CD4-positive, alpha-beta T cell treated with Interleukin-4 for 4 hours (primary cell): ENCODE measurements around the gene BANP.
"Not testable (repeated sequence)": the region's sequence is repeated elsewhere in the genome, so short reads cannot be mapped to it uniquely, and the experiment has no call there.

Source experiments
- DNase-seq: peaks from one replicate; pipeline ENCODE4 v3.0.0-alpha.2; 2020

The BANP gene

DNA sequence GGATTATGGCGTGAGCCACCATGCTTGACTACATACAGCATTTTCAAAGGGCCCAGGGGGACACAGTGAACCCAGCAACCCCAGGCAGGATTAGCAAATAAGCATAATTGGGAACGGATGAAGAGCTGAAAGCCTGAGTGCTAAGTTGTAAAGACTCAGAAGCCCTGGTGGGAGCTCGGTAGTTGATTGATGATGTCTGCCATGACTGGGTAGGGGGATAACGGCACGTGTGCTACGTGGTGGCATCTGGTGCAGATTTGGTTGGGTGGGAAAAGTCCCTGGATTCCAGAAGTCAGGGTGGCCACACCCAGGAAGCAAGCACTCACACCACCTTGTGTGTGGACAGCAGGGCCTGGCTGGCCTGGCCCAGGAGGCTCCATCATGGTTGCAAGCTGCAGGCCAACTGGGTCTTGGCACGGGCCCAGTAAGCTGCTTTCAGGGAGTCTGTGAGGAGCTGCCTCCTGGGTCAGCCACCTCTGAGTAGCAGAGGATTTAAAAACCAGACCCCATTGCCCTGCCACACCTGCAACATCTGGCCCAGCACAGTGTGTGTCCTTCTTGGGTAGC is 154.4 kb downstream of the BANP start:
- not testable (repeated sequence) for DNase-seq

DNA sequence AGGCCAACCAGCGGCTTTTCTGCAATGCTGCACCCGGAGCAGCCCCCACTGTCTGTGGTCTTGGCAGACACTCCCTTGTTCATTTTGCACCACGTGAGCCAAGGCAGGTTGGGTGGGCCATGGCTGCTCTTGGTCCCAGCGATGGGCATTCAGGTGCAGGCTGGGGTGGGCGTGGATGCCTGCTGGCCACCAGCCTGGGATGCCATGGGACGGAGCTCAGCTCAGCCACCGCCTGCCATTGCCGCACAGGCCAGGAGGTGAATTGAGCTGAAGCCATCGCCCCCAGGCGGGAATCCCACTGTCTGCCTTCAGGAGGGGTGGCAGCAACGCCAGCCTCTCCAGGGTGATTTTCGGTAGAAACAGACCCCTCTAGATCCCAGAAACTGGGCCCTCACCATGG is 155.3 kb downstream of the BANP start:
- not testable (repeated sequence) for DNase-seq

DNA sequence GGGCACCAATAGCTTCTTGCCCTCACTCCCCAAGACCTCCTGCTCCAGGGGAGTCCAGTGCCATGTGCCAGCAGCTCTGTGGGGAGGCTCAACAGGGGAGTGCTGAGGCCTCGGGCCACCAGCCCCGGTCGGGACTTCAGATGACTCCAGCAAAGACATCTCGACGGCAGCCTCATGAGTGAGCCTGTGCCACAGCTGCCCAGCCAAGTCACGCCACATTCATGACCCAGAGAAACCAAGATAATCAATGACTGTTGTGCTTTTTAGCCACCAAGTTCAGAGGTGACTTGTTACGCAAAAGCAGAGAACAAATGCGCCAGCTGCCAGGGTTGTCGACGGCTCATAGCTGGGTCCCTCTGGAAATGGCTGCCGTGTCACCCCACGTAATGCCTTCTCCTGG is 157.5 kb downstream of the BANP start:
- DNase-seq = no peak

DNA sequence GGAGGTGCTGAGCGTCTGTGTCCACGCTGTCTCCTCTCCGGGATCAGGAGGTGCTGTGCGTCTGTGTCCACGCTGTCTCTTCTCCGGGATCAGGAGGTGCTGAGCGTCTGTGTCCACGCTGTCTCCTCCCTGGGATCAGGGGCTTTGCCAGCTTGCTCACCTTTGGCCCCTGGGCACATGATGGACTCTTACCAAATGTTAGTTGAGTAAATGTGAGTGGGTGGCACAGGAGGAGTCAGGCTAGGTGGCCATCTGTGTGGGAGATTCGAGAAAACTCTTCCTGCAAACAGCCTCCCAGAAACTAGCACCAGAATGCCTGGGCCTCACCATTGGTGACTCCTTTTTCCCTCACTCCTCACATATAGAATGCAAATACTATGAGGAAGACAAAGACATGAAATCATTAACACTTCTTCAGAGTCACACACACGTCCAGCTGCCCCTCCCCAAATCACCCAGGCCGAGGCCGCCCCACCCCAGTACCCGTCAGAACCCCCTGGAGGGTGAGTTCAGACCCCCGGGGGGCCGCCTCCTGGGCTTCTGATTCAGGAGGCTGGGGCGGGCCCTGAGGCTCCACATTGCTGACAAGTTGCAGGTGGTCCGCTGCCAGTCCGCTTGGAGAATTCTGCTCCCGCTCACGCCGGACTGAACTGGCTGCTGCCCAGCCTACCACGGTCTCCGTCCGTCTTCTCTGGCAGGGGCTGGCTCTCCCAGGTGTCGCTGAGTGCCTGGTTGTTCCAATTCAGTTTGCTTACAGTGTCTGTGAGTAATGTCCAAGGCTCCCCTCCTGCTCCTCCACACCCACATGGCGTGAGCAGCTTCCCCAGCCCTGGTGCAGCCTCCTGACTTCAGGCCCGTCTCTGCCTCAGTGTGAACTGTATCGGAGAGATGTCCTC is 158.7 kb downstream of the BANP start:
- DNase-seq = not testable (repeated sequence)

DNA sequence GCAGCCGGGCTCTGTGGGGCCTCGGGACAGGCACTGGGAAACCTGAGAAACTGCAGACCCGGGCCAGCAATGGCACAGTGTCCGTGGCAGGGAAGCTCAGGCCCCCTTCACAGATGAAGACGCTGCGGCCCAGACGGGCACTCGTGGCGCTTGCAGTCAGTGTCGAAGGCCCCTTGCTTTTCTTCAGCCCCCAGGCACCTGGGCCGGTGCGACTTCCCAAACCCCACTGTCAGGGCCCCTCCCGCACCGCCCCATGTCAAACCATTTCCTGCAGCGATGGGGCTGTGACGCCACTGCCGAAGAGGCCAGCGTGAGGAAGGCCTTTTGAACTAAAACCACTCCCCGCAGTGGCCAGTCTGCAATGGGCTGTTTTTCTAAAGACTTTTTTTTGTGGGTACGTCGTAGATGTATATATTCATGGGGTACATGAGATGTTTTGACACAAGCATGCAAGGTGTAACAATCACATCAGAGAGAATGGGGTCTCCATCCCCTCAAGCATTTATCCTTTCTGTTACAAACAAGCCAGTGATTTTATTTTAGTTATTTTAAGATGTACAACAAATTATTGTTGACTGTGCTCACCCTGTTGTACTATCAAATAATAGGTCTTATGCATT is 159.8 kb downstream of the BANP start:
- not testable (repeated sequence) for DNase-seq

DNA sequence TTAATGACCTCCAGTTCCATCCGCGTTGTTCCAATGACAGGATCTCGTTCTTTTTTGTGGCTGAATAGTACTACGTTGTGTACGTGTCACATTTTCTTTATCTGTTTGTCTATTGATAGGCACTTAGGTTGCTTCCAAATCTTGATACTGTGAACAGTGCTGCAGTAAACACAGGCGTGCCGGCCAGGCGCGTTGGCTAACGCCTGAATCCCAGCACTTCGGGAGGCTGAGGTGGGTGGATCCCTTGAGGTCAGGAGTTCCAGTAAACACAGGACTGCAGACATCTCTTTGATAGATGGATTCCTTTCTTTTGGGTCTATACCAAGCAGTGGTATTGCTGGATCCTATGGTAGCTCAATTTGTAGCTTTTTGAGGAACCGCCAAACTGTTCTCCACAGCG is 160.7 kb downstream of the BANP start:
- DNase-seq = not testable (repeated sequence)

DNA sequence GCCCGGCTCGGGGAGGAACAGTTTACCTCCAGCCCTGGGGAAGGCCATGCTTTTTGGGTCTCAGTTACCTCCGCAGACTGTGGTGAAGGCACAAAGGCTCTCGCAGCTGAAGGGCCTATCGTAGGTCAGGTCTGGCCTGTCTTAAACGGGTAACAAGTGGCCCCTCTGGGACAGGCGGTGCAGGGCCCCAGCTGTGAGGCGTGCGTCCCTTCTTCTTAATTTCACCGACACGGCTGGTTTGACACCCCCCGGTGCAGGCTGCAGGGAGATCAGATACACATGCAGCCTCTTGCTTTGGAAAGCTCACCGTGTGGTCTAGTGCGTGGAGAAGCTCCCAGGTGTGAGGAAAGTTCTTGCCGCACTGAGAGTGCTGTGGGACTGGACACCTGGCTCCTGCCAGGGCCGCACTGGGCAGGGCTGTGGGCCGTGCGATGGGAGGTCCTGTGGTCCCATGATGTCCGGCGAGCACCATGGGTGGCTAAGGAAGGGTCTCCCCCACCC is 162.4 kb downstream of the BANP start:
- DNase-seq = no peak

DNA sequence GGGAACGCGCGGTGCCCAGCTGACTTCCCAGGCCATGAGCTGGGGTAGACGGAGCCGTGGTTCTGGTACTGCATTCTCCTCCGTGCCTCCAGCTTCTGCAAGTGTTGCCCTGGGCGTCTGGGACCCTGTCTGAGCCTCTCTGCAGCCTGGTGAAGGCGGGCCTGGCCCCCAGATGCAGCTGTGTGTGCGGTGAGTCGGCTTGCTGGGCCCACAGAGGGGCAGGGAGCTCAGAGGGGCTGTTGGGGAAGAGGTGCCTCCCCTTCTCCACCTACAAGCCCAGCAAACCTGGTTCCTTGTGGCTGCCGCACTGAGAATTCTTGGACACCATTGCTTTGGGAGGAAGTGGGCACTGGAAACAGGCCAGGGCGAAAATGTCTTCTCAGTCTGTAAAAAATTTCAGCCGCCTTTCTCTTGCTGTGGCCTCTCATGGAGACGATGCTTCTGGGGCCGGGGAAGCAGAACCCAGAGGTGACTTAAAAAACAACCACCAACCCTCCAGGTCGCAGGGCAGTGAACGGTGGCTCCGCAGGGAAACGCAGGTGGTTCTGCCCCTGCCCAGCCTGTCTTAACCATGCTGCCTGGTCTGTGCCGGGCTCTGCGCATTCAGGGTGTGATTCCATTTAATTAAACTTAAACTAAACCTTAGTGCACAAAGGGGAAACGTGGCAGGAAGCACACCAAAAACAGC is 163.5 kb downstream of the BANP start:
- not testable (repeated sequence) for DNase-seq

DNA sequence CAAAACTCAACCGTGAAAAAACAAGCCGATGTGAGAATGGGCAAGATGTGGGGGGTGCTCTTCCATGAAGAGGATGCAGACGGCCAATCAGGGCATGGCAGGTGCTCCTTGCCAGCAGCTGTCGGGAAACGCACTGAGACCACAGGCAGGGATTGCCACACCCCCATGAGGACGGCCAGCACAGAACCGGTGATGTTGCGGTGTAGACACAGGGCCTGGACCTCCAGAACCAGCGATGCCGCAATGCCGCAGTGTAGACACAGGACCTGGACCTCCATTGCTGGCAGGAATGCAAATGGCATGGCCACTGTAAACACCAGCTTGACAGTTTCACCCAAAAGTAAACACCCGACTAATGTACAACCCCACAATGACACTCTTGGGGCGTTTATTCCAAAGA is 164.9 kb downstream of the BANP start:
- no peak for DNase-seq

DNA sequence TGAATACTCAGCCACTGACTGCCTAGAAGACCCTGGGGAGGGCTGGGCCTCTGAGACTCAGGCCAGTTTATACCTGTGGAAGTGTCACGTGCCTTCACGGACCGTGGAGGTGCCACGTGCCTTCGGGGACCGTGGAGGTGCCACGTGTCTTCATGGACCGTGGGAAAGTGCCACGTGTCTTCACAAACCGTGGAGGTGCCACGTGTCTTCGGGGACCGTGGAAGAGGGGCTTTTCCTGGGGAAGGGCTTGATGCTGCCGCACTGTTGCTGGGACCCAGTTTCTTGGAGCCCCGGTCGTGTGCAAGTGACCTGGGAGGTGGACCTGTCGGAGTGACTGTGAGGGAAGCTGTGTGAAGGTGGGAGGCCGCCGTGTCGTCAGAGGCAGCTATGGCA is 166.2 kb downstream of the BANP start:
- DNase-seq = no peak

DNA sequence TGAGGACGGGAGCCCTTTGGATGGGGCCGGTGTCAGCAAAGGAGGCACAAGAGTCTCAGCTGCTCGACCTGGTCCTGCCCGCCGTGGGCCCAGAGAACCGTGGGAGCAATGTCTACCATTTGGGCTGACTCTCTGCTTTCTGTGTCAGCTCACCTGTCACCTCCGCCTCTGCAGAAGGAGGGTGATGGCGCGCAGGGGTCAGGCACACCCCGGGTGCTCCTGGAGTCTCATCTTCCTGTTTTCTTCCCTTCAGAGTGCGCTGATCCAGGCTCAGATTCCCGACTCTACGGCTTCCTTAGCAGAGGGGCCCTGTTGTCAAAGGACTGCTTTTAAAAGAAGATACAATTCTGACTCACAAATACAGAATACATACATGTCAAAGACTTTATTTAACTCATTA is 167.1 kb downstream of the BANP start:
- no peak for DNase-seq

DNA sequence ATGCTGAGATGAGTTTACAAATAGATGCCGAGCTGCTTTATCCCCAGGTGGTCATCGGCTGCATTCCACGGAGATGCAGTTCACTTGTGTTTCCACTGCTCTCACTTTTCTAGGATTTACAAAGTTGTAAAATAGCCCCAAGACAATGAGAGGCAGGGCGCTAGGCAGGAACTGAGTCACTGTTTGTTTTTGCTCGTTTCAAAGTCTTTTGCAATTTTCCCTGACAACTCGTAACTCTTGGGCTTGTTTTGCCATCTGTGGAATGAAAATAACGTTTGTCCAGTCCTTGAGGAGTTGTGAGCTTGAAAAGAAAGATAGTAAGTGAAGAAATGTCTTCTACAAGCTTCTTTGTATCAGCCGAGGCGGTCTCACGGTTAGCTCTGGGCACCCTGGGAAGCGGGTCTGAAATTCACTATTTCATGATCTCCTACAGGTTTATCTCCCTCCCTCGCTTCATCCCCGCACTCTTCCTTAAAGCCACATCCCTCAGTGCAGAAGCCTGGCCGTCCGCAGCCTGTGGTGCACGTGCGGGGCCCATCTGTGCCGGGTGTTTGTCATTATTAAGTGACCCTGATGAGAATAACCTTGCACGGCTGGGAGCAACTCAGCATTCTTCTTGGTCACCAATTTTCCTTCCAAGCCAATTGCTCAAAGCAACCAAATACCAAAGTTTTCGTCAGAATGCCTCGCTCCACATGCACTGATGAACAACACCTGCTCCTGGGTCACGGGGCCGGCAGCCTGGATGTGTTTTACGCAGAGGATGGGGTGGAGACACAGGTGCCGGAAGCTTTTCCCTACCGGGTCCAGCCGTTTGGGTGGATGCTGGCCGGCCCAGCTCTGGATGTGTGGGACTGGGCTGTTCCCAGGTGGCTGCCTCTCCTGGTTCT is 167.9 kb downstream of the BANP start:
- DNase-seq = not testable (repeated sequence)

DNA sequence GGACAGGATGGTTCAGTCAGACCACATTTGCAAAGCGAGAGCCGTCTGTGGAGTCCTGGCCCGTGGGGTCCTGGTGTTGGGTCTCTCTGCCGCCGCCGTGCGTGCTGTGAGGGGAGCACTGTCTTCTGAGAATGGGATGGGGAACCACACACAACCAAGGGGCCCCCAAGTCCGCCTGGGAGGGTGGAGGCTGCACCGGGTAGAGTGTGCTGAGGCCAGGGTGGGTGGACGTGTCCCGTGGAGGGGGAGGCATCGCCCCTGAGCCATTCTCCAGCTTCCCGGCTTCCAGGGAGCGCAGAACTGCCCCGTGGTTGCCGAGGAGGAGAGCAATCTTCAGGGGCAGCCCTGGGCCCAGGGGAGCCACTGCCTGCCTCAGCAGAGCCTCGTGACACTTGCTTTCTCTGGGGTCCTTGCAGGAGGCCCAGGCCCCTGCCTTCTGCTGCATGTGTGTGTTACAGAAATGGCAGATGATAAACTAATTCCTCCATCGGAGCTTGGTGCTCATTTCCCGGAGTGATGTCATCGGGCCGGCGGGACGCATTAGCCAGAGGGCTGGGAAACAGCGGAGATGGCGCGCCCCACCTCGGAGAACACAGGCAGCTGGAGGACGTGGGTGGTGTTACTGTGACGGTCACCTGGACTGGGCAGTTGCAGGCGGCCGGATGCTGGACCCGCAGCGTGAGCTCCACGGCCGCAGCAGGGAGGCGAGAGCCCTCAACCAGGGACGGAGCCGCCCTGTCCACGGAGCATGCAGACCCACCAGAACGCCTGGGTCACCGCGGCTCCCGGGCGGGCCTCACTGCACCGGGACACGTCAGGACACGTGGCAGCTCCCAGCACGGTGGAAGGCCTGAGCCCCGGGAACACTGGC is 168.9 kb downstream of the BANP start:
- not testable (repeated sequence) for DNase-seq

DNA sequence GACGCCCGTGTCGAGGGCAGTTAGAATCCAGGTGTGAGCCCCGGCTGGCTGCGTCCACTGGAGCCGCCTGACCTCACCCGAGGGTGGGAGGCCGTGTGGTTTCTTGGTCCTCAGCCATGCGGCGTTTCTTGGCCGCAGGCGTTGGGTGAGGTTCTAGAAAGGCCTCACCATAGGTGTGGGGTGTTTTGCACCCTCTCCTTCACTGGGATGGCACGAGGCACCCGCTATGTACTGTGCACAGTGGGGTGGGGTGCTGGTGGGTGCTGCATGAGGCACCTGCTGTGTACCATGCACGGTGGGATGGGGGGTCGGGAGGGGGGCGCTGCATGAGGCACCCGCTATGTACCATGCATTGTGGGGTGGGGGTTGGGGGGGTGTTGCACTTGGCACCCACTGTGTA is 169.6 kb downstream of the BANP start:
- no peak for DNase-seq

DNA sequence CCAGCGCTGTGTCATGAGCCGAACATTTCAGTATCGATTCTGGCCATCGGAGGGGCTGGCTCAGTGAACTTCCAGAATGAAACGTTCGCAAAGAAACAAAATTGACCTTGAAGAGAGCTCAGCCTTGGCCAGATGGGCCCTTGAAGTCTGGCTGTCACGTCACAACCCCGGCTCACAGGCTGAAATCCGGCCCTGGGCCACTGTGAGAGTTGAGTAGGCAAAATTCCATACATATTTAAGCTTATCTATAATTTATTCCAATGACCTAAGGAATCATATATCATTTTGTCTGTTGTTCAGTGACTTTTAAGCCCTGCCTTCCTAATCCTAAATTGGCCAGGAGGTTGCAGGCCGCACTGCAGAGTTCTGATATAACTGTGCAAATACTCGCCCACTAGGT is 170.2 kb downstream of the BANP start:
- DNase-seq = not testable (repeated sequence)

DNA sequence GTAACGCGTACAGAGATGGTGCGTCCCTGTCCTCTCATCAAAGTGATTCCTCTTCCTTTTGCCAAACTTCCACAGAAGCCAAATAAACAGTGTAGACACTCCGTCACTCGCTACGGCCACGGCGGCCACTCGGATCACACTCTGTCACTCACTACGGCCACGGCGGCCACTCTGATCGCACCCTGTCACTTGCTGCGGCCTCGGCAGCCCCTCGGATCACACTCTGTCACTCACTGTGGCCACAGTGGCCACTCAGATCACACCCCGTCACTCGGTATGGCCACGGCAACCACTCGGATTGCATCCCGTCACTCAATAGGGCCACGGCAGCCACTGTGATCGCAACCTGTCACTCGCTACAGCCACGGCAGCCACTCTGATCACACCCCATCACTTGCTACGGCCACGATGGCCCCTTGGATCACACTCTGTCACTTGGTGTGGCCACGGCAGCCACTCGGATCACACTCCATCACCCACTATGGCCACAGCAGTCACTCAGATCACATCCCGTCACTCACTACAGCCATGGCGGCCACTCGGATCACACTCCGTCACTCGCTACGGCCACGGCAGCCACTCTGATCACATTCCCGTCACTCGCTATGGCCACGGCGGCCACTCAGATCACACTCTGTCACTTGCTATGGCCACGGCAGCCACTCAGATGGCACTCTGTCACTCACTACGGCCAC is 170.8 kb downstream of the BANP start:
- no peak for DNase-seq
